Measurements from ENCODE around the gene NSG2. TPM values are rescaled to one million over a fixed set of nuclear protein-coding genes. Genes with fewer than 3 reads are reported as not detected.

The NSG2 gene
- total and polyA plus RNA-seq, 4 donors = 0.14 TPM; not detected in 3

GRCh38 chr5:174058433-174059122 is 13.1 kb downstream of the NSG2 start:
- DNase-seq (ENCODE audit: low spot score) = no peak
- Histone ChIP-seq H3K36me3 (ENCODE audit: control insufficient read depth in 4 of 4, insufficient read depth in 3 of 4, low read depth in 1 of 4, low read length in 3 of 4) (no peaks in the 10 kb centered on the region), H3K27me3 (ENCODE audit: control insufficient read depth in 4 of 4, insufficient read depth in 4 of 4, low read length in 3 of 4) (no peaks in the 10 kb centered on the region), H3K4me1 (ENCODE audit: control insufficient read depth in 4 of 4, insufficient read depth in 4 of 4, low read length in 3 of 4) (no peaks in the 10 kb centered on the region), H3K9me3 (ENCODE audit: control insufficient read depth in 4 of 4, low read length in 3 of 4) (peaks cover 0 to 4% (median 2%) of the 10 kb centered on the region in 4 donors), H3K9ac (ENCODE audit: low read depth in 1 of 2, low read length in 2 of 2) (no peak overlapping the region), H3K4me3 (ENCODE audit: low read depth in 1 of 3, low read length in 3 of 3) (no peak overlapping the region), H3K27ac (ENCODE audit: low read depth in 1 of 2, low read length in 2 of 2) (no peak overlapping the region)
- WGBS = 86% methylated on average over 2 of the region's 2 CpGs
- no peak for TF ChIP-seq RXRA (IDR thresholded peaks at IDR 0.05)
- no peak for TF ChIP-seq RAD21 (IDR thresholded peaks at IDR 0.05)
- no peak for TF ChIP-seq TAF1 (conservative IDR thresholded peaks at IDR 0.05)
- TF ChIP-seq JUND (IDR thresholded peaks at IDR 0.05) = no peak
- no peak for TF ChIP-seq FOXA2 (IDR thresholded peaks at IDR 0.05)
- no peak for TF ChIP-seq ATF3 (IDR thresholded peaks at IDR 0.05)
- TF ChIP-seq SP1 (IDR thresholded peaks at IDR 0.05) = no peak
- no peak for TF ChIP-seq HNF4A (conservative IDR thresholded peaks at IDR 0.05)
- no peak for TF ChIP-seq FOXA1 (IDR thresholded peaks at IDR 0.05)
- no peak for TF ChIP-seq NR2F2 (IDR thresholded peaks at IDR 0.05)
- no peak for TF ChIP-seq GABPA (IDR thresholded peaks at IDR 0.05 in 1 of 2, conservative IDR thresholded peaks at IDR 0.05 in 1 of 2)
- TF ChIP-seq, protein P1, sequence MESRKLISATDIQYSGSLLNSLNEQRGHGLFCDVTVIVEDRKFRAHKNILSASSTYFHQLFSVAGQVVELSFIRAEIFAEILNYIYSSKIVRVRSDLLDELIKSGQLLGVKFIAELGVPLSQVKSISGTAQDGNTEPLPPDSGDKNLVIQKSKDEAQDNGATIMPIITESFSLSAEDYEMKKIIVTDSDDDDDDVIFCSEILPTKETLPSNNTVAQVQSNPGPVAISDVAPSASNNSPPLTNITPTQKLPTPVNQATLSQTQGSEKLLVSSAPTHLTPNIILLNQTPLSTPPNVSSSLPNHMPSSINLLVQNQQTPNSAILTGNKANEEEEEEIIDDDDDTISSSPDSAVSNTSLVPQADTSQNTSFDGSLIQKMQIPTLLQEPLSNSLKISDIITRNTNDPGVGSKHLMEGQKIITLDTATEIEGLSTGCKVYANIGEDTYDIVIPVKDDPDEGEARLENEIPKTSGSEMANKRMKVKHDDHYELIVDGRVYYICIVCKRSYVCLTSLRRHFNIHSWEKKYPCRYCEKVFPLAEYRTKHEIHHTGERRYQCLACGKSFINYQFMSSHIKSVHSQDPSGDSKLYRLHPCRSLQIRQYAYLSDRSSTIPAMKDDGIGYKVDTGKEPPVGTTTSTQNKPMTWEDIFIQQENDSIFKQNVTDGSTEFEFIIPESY (IDR thresholded peaks at IDR 0.05) = no peak
- TF ChIP-seq MAX (IDR thresholded peaks at IDR 0.05) = no peak
- TF ChIP-seq YY1 (IDR thresholded peaks at IDR 0.05) = no peak
- TF ChIP-seq HNF4G (IDR thresholded peaks at IDR 0.05) = no peak

GRCh38 chr5:174059247-174059646 is 13.7 kb downstream of the NSG2 start:
- H3K9ac ChIP-seq (ENCODE audit: low read depth in 1 of 2, low read length in 2 of 2) = no peak overlapping the region
- H3K27me3 ChIP-seq (ENCODE audit: control insufficient read depth in 4 of 4, insufficient read depth in 4 of 4, low read length in 3 of 4) = no peaks in the 10 kb centered on the region
- no peaks in the 10 kb centered on the region for H3K36me3 ChIP-seq (ENCODE audit: control insufficient read depth in 4 of 4, insufficient read depth in 3 of 4, low read depth in 1 of 4, low read length in 3 of 4)
- DNase-seq (ENCODE audit: low spot score) = no peak
- peaks cover 0 to 4% (median 2%) of the 10 kb centered on the region in 4 donors for H3K9me3 ChIP-seq (ENCODE audit: control insufficient read depth in 4 of 4, low read length in 3 of 4)
- H3K4me3 ChIP-seq (ENCODE audit: low read depth in 1 of 3, low read length in 3 of 3) = no peak overlapping the region
- TF ChIP-seq YY1 (IDR thresholded peaks at IDR 0.05) = no peak
- no peak for TF ChIP-seq FOXA2 (IDR thresholded peaks at IDR 0.05)
- TF ChIP-seq ATF3 (IDR thresholded peaks at IDR 0.05) = no peak
- no peak for TF ChIP-seq CTCF (IDR thresholded peaks at IDR 0.05; ENCODE audit: low read depth, low read length, missing input control)
- H3K27ac ChIP-seq (ENCODE audit: low read depth in 1 of 2, low read length in 2 of 2) = no peak overlapping the region
- 95% methylated on average over 1 of the region's 1 CpG for WGBS
- H3K4me1 ChIP-seq (ENCODE audit: control insufficient read depth in 4 of 4, insufficient read depth in 4 of 4, low read length in 3 of 4) = no peaks in the 10 kb centered on the region
